ENCODE results near the gene TJAP1.

DNA sequence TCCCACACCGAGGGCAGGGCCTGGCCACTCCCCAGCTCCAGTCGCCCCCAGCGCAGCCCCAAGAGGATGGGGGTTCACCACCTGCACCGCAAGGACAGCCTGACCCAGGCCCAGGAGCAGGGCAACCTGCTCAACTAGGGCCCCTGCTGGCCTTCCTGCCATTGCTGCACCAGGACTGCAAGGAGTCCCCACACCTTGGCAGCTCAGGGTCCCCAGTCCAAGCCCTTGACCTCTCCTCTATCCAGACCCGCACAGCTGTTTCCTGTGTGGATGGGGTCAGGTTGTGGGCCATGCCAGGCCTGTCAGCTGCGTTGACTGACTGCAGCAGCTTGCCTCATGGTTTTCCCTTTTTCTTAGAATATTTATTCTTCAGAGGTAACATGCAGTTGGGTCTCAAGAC, 28.3 kb downstream of the TJAP1 start:
- TF ChIP-seq, protein P1, sequence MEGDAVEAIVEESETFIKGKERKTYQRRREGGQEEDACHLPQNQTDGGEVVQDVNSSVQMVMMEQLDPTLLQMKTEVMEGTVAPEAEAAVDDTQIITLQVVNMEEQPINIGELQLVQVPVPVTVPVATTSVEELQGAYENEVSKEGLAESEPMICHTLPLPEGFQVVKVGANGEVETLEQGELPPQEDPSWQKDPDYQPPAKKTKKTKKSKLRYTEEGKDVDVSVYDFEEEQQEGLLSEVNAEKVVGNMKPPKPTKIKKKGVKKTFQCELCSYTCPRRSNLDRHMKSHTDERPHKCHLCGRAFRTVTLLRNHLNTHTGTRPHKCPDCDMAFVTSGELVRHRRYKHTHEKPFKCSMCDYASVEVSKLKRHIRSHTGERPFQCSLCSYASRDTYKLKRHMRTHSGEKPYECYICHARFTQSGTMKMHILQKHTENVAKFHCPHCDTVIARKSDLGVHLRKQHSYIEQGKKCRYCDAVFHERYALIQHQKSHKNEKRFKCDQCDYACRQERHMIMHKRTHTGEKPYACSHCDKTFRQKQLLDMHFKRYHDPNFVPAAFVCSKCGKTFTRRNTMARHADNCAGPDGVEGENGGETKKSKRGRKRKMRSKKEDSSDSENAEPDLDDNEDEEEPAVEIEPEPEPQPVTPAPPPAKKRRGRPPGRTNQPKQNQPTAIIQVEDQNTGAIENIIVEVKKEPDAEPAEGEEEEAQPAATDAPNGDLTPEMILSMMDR (IDR thresholded peaks at IDR 0.05; ENCODE audit: control extremely low read depth in 1 of 3, insufficient read depth in 1 of 3, low read depth in 1 of 3, low read length in 3 of 3) = peak in 2 of 3 experiments; percentile 14 to 21; a peak in 2 of 4 replicates
- TF ChIP-seq GTF2F1 (IDR thresholded peaks at IDR 0.05; ENCODE audit: borderline replicate concordance, low read depth, low read length) = no peak
- TF ChIP-seq BRCA1 (IDR thresholded peaks at IDR 0.05; ENCODE audit: low read depth, low read length) = no peak
- no peak for TF ChIP-seq JUN (IDR thresholded peaks at IDR 0.05; ENCODE audit: low read depth, low read length)
- no peak for TF ChIP-seq EZH2 (IDR thresholded peaks at IDR 0.05; ENCODE audit: low read depth, low read length, severe bottlenecking)
- TF ChIP-seq, protein P2, sequence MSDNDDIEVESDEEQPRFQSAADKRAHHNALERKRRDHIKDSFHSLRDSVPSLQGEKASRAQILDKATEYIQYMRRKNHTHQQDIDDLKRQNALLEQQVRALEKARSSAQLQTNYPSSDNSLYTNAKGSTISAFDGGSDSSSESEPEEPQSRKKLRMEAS (IDR thresholded peaks at IDR 0.05) = no peak
- TF ChIP-seq POLR2A (IDR thresholded peaks at IDR 0.05; ENCODE audit: control extremely low read depth in 1 of 2, low read depth in 2 of 2, low read length in 2 of 2) = no peak
- no peak for TF ChIP-seq SIN3A (conservative IDR thresholded peaks at IDR 0.05 in 1 of 2, IDR thresholded peaks at IDR 0.05 in 1 of 2; ENCODE audit: low read depth in 1 of 2, low read length in 2 of 2)
- TF ChIP-seq EGR1 (IDR thresholded peaks at IDR 0.05; ENCODE audit: borderline replicate concordance, low read depth, low read length) = no peak

Measured in H1 (cell line).